ENCODE measurements around the gene DNAJC30. TPM values are rescaled to one million over a fixed set of nuclear protein-coding genes. Genes with fewer than 3 reads are reported as not detected.

DNAJC30 gene
- total RNA-seq, 2 experiments from 2014 or later, result 5.9 to 13.7 TPM

DNA sequence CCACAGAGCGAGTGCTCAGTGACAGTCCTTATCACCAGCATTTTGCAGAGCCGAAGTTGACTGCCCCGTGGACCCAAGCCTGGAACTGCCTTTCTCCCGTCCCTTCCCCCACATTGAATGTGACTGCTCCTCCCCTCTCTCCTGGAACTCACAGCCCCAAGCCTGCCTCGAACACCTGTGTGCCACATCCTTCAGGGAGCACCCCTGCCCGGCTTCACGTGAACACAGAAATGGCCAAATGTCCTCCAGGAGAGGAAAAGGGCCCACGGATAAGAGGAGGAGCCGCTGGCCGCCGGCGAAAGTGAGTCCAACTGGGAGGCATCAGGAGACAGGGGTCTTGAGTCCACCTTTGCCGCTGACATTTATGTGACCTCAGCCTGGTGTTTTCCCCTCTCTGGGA lies 20.0 kb upstream of the DNAJC30 start:
- intact Hi-C loops (cut with micrococcal nuclease; ENCODE audit: unreplicated experiment), result no loop called here
- no TSS peak for BruUV-seq (replicated peaks)
- H3K79me2 ChIP-seq (ENCODE audit: insufficient read depth, low read depth, low read length), result no peaks in the 10 kb centered on the region
- H3K4me1 ChIP-seq (ENCODE audit: insufficient read depth, low read length, poor library complexity, severe bottlenecking), result no peaks in the 10 kb centered on the region
- H3K27ac ChIP-seq (ENCODE audit: low read depth, low read length, poor library complexity, severe bottlenecking), result no peak overlapping the region
- H3K36me3 ChIP-seq (ENCODE audit: insufficient read depth, low read length), result peaks cover 17% of the 10 kb centered on the region; the same call in 1 of the 2 replicates
- H4K20me1 ChIP-seq (ENCODE audit: insufficient read depth, low read length), result no peaks in the 10 kb centered on the region
- DNase-seq (ENCODE audit: low spot score), result no peak
- POLR2A ChIA-PET, result no interaction called here
- no peaks in the 10 kb centered on the region for H3K9me2 ChIP-seq (ENCODE audit: insufficient read depth, low read length)
- H3K4me3 ChIP-seq (ENCODE audit: low read depth, low read length, poor library complexity, severe bottlenecking), result no peak overlapping the region
- no peak overlapping the region for H3K4me2 ChIP-seq (ENCODE audit: low read length)
- CTCF ChIA-PET (ENCODE audit: unreplicated experiment), result interaction anchor here (1.5 kb wide), 1 partner anchor 11 kb away, joined by 4 read pairs; no protein-coding TSS in a partner anchor
- no peaks in the 10 kb centered on the region for H3K9me3 ChIP-seq (ENCODE audit: low read length)
- no peak overlapping the region for H2AFZ ChIP-seq (ENCODE audit: low read length)
- no peak for TF ChIP-seq EZH2phosphoT487 (IDR thresholded peaks at IDR 0.05; ENCODE audit: borderline replicate concordance, low read depth, low read length)
- TF ChIP-seq, protein P1, sequence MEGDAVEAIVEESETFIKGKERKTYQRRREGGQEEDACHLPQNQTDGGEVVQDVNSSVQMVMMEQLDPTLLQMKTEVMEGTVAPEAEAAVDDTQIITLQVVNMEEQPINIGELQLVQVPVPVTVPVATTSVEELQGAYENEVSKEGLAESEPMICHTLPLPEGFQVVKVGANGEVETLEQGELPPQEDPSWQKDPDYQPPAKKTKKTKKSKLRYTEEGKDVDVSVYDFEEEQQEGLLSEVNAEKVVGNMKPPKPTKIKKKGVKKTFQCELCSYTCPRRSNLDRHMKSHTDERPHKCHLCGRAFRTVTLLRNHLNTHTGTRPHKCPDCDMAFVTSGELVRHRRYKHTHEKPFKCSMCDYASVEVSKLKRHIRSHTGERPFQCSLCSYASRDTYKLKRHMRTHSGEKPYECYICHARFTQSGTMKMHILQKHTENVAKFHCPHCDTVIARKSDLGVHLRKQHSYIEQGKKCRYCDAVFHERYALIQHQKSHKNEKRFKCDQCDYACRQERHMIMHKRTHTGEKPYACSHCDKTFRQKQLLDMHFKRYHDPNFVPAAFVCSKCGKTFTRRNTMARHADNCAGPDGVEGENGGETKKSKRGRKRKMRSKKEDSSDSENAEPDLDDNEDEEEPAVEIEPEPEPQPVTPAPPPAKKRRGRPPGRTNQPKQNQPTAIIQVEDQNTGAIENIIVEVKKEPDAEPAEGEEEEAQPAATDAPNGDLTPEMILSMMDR (conservative IDR thresholded peaks at IDR 0.05; ENCODE audit: low read length), result no peak

DNA sequence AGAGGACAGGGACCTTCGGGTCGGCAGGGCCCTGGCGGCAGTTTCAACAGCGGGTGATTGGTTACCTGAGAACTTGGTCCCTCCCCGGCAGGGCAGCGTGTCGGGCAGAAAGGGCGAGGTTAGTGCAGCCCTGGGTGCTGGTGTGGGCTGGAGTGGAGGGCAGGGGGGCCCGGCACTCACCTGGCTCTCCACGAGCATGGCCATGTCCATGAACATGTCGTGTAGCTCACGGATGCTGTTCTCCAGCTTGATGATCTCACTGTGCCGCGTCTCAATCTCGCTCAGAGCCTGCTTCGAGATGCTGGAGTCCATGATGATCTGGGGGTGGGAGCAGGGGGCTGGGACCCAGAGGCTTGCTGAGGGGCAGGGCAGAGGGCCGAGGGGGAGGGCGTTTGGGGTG lies 19.4 kb upstream of the DNAJC30 start:
- no peak for DNase-seq (ENCODE audit: low spot score)
- POLR2A ChIA-PET, result interaction anchor here (0.7 kb wide), 1 partner anchor 17 kb away, joined by 3 read pairs; no protein-coding TSS in a partner anchor
- Histone ChIP-seq H3K4me2 (ENCODE audit: low read length) (no peak overlapping the region), H3K27ac (ENCODE audit: low read depth, low read length, poor library complexity, severe bottlenecking) (no peak overlapping the region), H3K4me1 (ENCODE audit: insufficient read depth, low read length, poor library complexity, severe bottlenecking) (no peaks in the 10 kb centered on the region), H4K20me1 (ENCODE audit: insufficient read depth, low read length) (no peaks in the 10 kb centered on the region), H3K79me2 (ENCODE audit: insufficient read depth, low read depth, low read length) (no peaks in the 10 kb centered on the region), H3K4me3 (ENCODE audit: low read depth, low read length, poor library complexity, severe bottlenecking) (no peak overlapping the region), H3K36me3 (ENCODE audit: insufficient read depth, low read length) (peaks cover 22% of the 10 kb centered on the region; the same call in 1 of the 2 replicates), H2AFZ (ENCODE audit: low read length) (no peak overlapping the region), H3K9me2 (ENCODE audit: insufficient read depth, low read length) (no peaks in the 10 kb centered on the region), H3K9me3 (ENCODE audit: low read length) (no peaks in the 10 kb centered on the region)
- intact Hi-C loops (cut with micrococcal nuclease; ENCODE audit: unreplicated experiment), result no loop called here
- TF ChIP-seq, protein P1 (conservative IDR thresholded peaks at IDR 0.05; ENCODE audit: low read length), result no peak
- no peak for TF ChIP-seq EZH2phosphoT487 (IDR thresholded peaks at IDR 0.05; ENCODE audit: borderline replicate concordance, low read depth, low read length)
- CTCF ChIA-PET (ENCODE audit: unreplicated experiment), result interaction anchor here (1.5 kb wide), 1 partner anchor 12 kb away, joined by 4 read pairs; no protein-coding TSS in a partner anchor
- no TSS peak for BruUV-seq (replicated peaks)

DNA sequence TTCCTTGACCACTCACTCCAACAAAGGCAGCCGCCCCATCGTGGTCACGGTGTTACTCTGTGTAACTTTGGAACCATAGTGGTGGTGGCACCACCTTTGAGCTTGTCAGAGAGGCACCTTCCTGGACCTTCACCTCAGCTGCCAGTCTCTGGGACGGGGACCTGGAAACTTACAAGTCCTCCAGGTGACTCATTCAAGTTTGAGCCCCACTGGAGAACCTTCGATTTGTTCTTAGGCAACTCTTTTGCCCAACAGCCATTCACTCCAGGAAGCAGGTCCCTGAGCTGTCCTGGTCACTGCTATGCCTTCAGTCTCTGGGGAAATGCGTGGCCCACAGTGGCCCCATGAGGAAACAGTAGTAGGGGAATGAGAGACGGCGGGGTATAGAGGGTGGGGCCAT lies 19.0 kb upstream of the DNAJC30 start:
- H3K9me3 ChIP-seq (ENCODE audit: low read length), result no peaks in the 10 kb centered on the region
- H3K27ac ChIP-seq (ENCODE audit: low read depth, low read length, poor library complexity, severe bottlenecking), result no peak overlapping the region
- H3K79me2 ChIP-seq (ENCODE audit: insufficient read depth, low read depth, low read length), result no peaks in the 10 kb centered on the region
- no peaks in the 10 kb centered on the region for H3K4me1 ChIP-seq (ENCODE audit: insufficient read depth, low read length, poor library complexity, severe bottlenecking)
- H4K20me1 ChIP-seq (ENCODE audit: insufficient read depth, low read length), result no peaks in the 10 kb centered on the region
- no peak overlapping the region for H3K4me2 ChIP-seq (ENCODE audit: low read length)
- no TSS peak for BruUV-seq (replicated peaks)
- no peak overlapping the region for H3K4me3 ChIP-seq (ENCODE audit: low read depth, low read length, poor library complexity, severe bottlenecking)
- intact Hi-C loops (cut with micrococcal nuclease; ENCODE audit: unreplicated experiment), result no loop called here
- TF ChIP-seq, protein P1 (conservative IDR thresholded peaks at IDR 0.05; ENCODE audit: low read length), result no peak
- TF ChIP-seq EZH2phosphoT487 (IDR thresholded peaks at IDR 0.05; ENCODE audit: borderline replicate concordance, low read depth, low read length), result no peak
- ChIA-PET POLR2A (interaction anchor here (0.7 kb wide), 1 partner anchor 18 kb away, joined by 3 read pairs; no protein-coding TSS in a partner anchor), CTCF (ENCODE audit: unreplicated experiment) (interaction anchor here (1.5 kb wide), 1 partner anchor 12 kb away, joined by 4 read pairs; no protein-coding TSS in a partner anchor)
- no peak overlapping the region for H2AFZ ChIP-seq (ENCODE audit: low read length)
- no peaks in the 10 kb centered on the region for H3K9me2 ChIP-seq (ENCODE audit: insufficient read depth, low read length)
- peaks cover 27% of the 10 kb centered on the region for H3K36me3 ChIP-seq (ENCODE audit: insufficient read depth, low read length)
- DNase-seq (ENCODE audit: low spot score), result no peak
